Fibroblast of lung (primary cell): ENCODE data around the gene PLXNA4.

Experiments used
- EZH2 ChIP-seq: IDR thresholded peaks from 2 replicates; pipeline ENCODE4 v1.5.1; 2012; ENCODE audit warnings: low read length, control low read depth, mild to moderate bottlenecking; ENCODE audit errors: missing control alignments
- TF ChIP-seq, protein P1 (sequence below), 2 donors: IDR thresholded peaks in 1 of 2; conservative IDR thresholded peaks in 1 of 2; 1 replicate in 1 of 2; 2 replicates in 1 of 2; pipeline ENCODE4 v1.5.1; 2011 to 2012; ENCODE audit warnings: low read length in 2 of 2, control low read depth in 1 of 2, inconsistent platforms in 1 of 2, low read depth in 1 of 2, mild to moderate bottlenecking in 1 of 2

DNA sequence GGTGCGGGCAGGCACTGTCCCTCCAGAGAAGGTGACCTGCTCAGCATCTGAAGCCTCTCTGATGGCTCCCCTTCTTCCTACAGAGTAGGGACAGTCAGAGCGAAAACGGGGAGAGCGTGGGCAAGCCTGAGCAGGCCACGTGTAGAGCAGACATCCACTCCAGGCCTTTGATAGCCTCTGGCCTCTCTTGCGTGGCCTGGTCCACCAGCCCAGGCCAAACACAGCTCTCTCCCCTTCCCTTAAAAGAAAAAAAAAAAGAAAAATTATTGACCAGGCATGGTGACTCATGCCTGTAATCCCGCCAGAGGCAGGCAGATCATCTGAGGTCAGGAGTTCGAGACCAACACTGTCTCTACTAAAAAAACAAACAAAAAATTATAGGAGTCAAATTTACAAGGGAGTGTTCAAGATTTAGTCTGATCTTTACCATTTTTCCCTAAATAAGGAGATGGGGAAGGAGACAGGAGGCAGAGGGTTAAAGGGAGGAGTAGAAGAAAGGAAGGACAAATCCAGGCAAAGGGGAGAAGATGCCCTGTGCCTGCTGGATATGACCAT is 84.8 kb downstream of the PLXNA4 start:
- TF ChIP-seq, protein P1, sequence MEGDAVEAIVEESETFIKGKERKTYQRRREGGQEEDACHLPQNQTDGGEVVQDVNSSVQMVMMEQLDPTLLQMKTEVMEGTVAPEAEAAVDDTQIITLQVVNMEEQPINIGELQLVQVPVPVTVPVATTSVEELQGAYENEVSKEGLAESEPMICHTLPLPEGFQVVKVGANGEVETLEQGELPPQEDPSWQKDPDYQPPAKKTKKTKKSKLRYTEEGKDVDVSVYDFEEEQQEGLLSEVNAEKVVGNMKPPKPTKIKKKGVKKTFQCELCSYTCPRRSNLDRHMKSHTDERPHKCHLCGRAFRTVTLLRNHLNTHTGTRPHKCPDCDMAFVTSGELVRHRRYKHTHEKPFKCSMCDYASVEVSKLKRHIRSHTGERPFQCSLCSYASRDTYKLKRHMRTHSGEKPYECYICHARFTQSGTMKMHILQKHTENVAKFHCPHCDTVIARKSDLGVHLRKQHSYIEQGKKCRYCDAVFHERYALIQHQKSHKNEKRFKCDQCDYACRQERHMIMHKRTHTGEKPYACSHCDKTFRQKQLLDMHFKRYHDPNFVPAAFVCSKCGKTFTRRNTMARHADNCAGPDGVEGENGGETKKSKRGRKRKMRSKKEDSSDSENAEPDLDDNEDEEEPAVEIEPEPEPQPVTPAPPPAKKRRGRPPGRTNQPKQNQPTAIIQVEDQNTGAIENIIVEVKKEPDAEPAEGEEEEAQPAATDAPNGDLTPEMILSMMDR (conservative IDR thresholded peaks at IDR 0.05 in 1 of 2, IDR thresholded peaks at IDR 0.05 in 1 of 2; ENCODE audit: low read depth in 1 of 2, low read length in 2 of 2), result no peak
- TF ChIP-seq EZH2, result no peak
